Measurements from ENCODE around the gene EPG5.

Gene EPG5

GRCh38 chr18:45954070-45954934 lies 12.8 kb downstream of the EPG5 start:
- no peaks in the 10 kb centered on the region for H3K27me3 ChIP-seq (ENCODE audit: control insufficient read depth in 3 of 3, insufficient read depth in 3 of 3, low read depth in 1 of 3, low read length in 3 of 3)
- H2BK120ac ChIP-seq (ENCODE audit: low read depth, low read length) = no peak overlapping the region
- H3K9me3 ChIP-seq (replicated peaks in 1 of 2; ENCODE audit: control insufficient read depth in 2 of 2, insufficient read depth in 1 of 2, low read depth in 1 of 2, low read length in 2 of 2) = no peaks in the 10 kb centered on the region
- peaks cover 17 to 65% of the 10 kb centered on the region in 2 donors for H3K36me3 ChIP-seq (replicated peaks in 1 of 2; ENCODE audit: control insufficient read depth in 2 of 2, insufficient read depth in 2 of 2, low read length in 2 of 2)
- no CpG with 5 or more reads among the region's 7 CpGs for WGBS, 2 donors (ENCODE audit: extremely low coverage in 2 of 2, insufficient read length in 2 of 2, insufficient replicate concordance in 1 of 2)
- H3K4ac ChIP-seq (ENCODE audit: low read length) = no peak overlapping the region
- H3K9ac ChIP-seq (ENCODE audit: low read depth, low read length, poor library complexity) = no peak overlapping the region
- no peak overlapping the region for H2AFZ ChIP-seq (ENCODE audit: low read length)
- DNase-seq (ENCODE audit: low spot score) = no peak
- no peak overlapping the region for H3K23ac ChIP-seq (ENCODE audit: low read depth, low read length, poor library complexity)
- H3K4me3 ChIP-seq (ENCODE audit: low read length in 2 of 2) = no peak overlapping the region
- no peak overlapping the region for H3K4me2 ChIP-seq (ENCODE audit: insufficient read depth, low read length, poor library complexity, severe bottlenecking)
- H3K14ac ChIP-seq (ENCODE audit: low read length) = no peak overlapping the region
- H4K8ac ChIP-seq (ENCODE audit: low read depth, low read length) = no peak overlapping the region
- no peaks in the 10 kb centered on the region for H3K79me1 ChIP-seq (ENCODE audit: low read depth, low read length)
- H3K27ac ChIP-seq (replicated peaks; ENCODE audit: low read length) = no peak overlapping the region
- peaks cover 0 to 1% of the 10 kb centered on the region in 2 donors for H3K4me1 ChIP-seq (ENCODE audit: control insufficient read depth in 2 of 2, insufficient read depth in 1 of 2, low read depth in 1 of 2, low read length in 2 of 2)
- no peak overlapping the region for H2BK5ac ChIP-seq (ENCODE audit: low read length)
- no peak overlapping the region for H4K91ac ChIP-seq (ENCODE audit: low read depth, low read length, poor library complexity)
- H2BK15ac ChIP-seq (ENCODE audit: low read length) = no peak overlapping the region
- no peak overlapping the region for H2AK5ac ChIP-seq (ENCODE audit: low read depth, low read length)
- H2BK12ac ChIP-seq (ENCODE audit: low read length) = no peak overlapping the region
- H3K18ac ChIP-seq (ENCODE audit: low read length) = no peak overlapping the region

GRCh38 chr18:45951016-45951714 lies 16.0 kb downstream of the EPG5 start:
- Histone ChIP-seq H4K8ac (ENCODE audit: low read depth, low read length) (no peak overlapping the region), H3K4me3 (ENCODE audit: low read length in 2 of 2) (no peak overlapping the region), H3K9me3 (replicated peaks in 1 of 2; ENCODE audit: control insufficient read depth in 2 of 2, insufficient read depth in 1 of 2, low read depth in 1 of 2, low read length in 2 of 2) (no peaks in the 10 kb centered on the region), H3K4ac (ENCODE audit: low read length) (no peak overlapping the region), H3K18ac (ENCODE audit: low read length) (no peak overlapping the region), H3K36me3 (replicated peaks in 1 of 2; ENCODE audit: control insufficient read depth in 2 of 2, insufficient read depth in 2 of 2, low read length in 2 of 2) (peaks cover 19 to 91% of the 10 kb centered on the region in 2 donors), H3K27me3 (ENCODE audit: control insufficient read depth in 3 of 3, insufficient read depth in 3 of 3, low read depth in 1 of 3, low read length in 3 of 3) (no peaks in the 10 kb centered on the region), H2BK120ac (ENCODE audit: low read depth, low read length) (no peak overlapping the region), H2AFZ (ENCODE audit: low read length) (no peak overlapping the region), H2BK5ac (ENCODE audit: low read length) (no peak overlapping the region), H3K79me1 (ENCODE audit: low read depth, low read length) (no peaks in the 10 kb centered on the region), H3K27ac (replicated peaks; ENCODE audit: low read length) (no peak overlapping the region), H2BK15ac (ENCODE audit: low read length) (no peak overlapping the region), H3K4me1 (ENCODE audit: control insufficient read depth in 2 of 2, insufficient read depth in 1 of 2, low read depth in 1 of 2, low read length in 2 of 2) (no peaks in the 10 kb centered on the region), H3K9ac (ENCODE audit: low read depth, low read length, poor library complexity) (no peak overlapping the region), H3K14ac (ENCODE audit: low read length) (no peak overlapping the region), H3K4me2 (ENCODE audit: insufficient read depth, low read length, poor library complexity, severe bottlenecking) (no peak overlapping the region), H2AK5ac (ENCODE audit: low read depth, low read length) (no peak overlapping the region), H4K91ac (ENCODE audit: low read depth, low read length, poor library complexity) (no peak overlapping the region), H3K23ac (ENCODE audit: low read depth, low read length, poor library complexity) (no peak overlapping the region), H2BK12ac (ENCODE audit: low read length) (no peak overlapping the region)
- no CpG with 5 or more reads among the region's 4 CpGs for WGBS, 2 donors (ENCODE audit: extremely low coverage in 2 of 2, insufficient read length in 2 of 2, insufficient replicate concordance in 1 of 2)
- no peak for DNase-seq (ENCODE audit: low spot score)

- Histone ChIP-seq H3K36me3 (replicated peaks in 1 of 2; ENCODE audit: control insufficient read depth in 2 of 2, insufficient read depth in 2 of 2, low read length in 2 of 2) (peaks cover 9 to 94% of the 10 kb centered on the region in 2 donors), H3K4ac (ENCODE audit: low read length) (no peak overlapping the region), H3K4me1 (ENCODE audit: control insufficient read depth in 2 of 2, insufficient read depth in 1 of 2, low read depth in 1 of 2, low read length in 2 of 2) (no peaks in the 10 kb centered on the region), H3K9ac (ENCODE audit: low read depth, low read length, poor library complexity) (no peak overlapping the region), H2AFZ (ENCODE audit: low read length) (no peak overlapping the region), H3K9me3 (replicated peaks in 1 of 2; ENCODE audit: control insufficient read depth in 2 of 2, insufficient read depth in 1 of 2, low read depth in 1 of 2, low read length in 2 of 2) (peaks cover 0 to 1% of the 10 kb centered on the region in 2 donors), H3K23ac (ENCODE audit: low read depth, low read length, poor library complexity) (no peak overlapping the region), H2BK120ac (ENCODE audit: low read depth, low read length) (no peak overlapping the region), H3K4me3 (ENCODE audit: low read length in 2 of 2) (no peak overlapping the region), H2BK15ac (ENCODE audit: low read length) (no peak overlapping the region), H3K4me2 (ENCODE audit: insufficient read depth, low read length, poor library complexity, severe bottlenecking) (no peak overlapping the region), H3K27me3 (ENCODE audit: control insufficient read depth in 3 of 3, insufficient read depth in 3 of 3, low read depth in 1 of 3, low read length in 3 of 3) (no peaks in the 10 kb centered on the region), H3K18ac (ENCODE audit: low read length) (no peak overlapping the region), H4K91ac (ENCODE audit: low read depth, low read length, poor library complexity) (no peak overlapping the region), H3K14ac (ENCODE audit: low read length) (no peak overlapping the region), H2BK5ac (ENCODE audit: low read length) (no peak overlapping the region), H3K27ac (replicated peaks; ENCODE audit: low read length) (no peak overlapping the region), H3K79me1 (ENCODE audit: low read depth, low read length) (no peaks in the 10 kb centered on the region), H2AK5ac (ENCODE audit: low read depth, low read length) (no peak overlapping the region), H4K8ac (ENCODE audit: low read depth, low read length) (no peak overlapping the region), H2BK12ac (ENCODE audit: low read length) (no peak overlapping the region)
- no CpG with 5 or more reads among the region's 5 CpGs for WGBS, 2 donors (ENCODE audit: extremely low coverage in 2 of 2, insufficient read length in 2 of 2, insufficient replicate concordance in 1 of 2)
- no peak for DNase-seq (ENCODE audit: low spot score)
These were observed 21.5 kb downstream of the EPG5 start for GRCh38 chr18:45945669-45946068.

- H3K79me1 ChIP-seq (ENCODE audit: low read depth, low read length) = no peaks in the 10 kb centered on the region
- H2BK15ac ChIP-seq (ENCODE audit: low read length) = no peak overlapping the region
- no peak overlapping the region for H2BK12ac ChIP-seq (ENCODE audit: low read length)
- no peak overlapping the region for H3K23ac ChIP-seq (ENCODE audit: low read depth, low read length, poor library complexity)
- WGBS, 2 donors (ENCODE audit: extremely low coverage in 2 of 2, insufficient read length in 2 of 2, insufficient replicate concordance in 1 of 2) = no CpG with 5 or more reads among the region's 2 CpGs
- no peak overlapping the region for H3K14ac ChIP-seq (ENCODE audit: low read length)
- H3K27me3 ChIP-seq (ENCODE audit: control insufficient read depth in 3 of 3, insufficient read depth in 3 of 3, low read depth in 1 of 3, low read length in 3 of 3) = no peaks in the 10 kb centered on the region
- DNase-seq (ENCODE audit: low spot score) = no peak
- H2AK5ac ChIP-seq (ENCODE audit: low read depth, low read length) = no peak overlapping the region
- no peak overlapping the region for H2BK5ac ChIP-seq (ENCODE audit: low read length)
- no peak overlapping the region for H3K27ac ChIP-seq (replicated peaks; ENCODE audit: low read length)
- no peak overlapping the region for H3K4me2 ChIP-seq (ENCODE audit: insufficient read depth, low read length, poor library complexity, severe bottlenecking)
- H4K8ac ChIP-seq (ENCODE audit: low read depth, low read length) = no peak overlapping the region
- peaks cover 15 to 88% of the 10 kb centered on the region in 2 donors for H3K36me3 ChIP-seq (replicated peaks in 1 of 2; ENCODE audit: control insufficient read depth in 2 of 2, insufficient read depth in 2 of 2, low read length in 2 of 2)
- no peak overlapping the region for H2BK120ac ChIP-seq (ENCODE audit: low read depth, low read length)
- H2AFZ ChIP-seq (ENCODE audit: low read length) = no peak overlapping the region
- H3K9me3 ChIP-seq (replicated peaks in 1 of 2; ENCODE audit: control insufficient read depth in 2 of 2, insufficient read depth in 1 of 2, low read depth in 1 of 2, low read length in 2 of 2) = peaks cover 0 to 1% of the 10 kb centered on the region in 2 donors
- H3K4ac ChIP-seq (ENCODE audit: low read length) = no peak overlapping the region
- H3K4me1 ChIP-seq (ENCODE audit: control insufficient read depth in 2 of 2, insufficient read depth in 1 of 2, low read depth in 1 of 2, low read length in 2 of 2) = no peaks in the 10 kb centered on the region
- no peak overlapping the region for H3K18ac ChIP-seq (ENCODE audit: low read length)
- no peak overlapping the region for H3K9ac ChIP-seq (ENCODE audit: low read depth, low read length, poor library complexity)
- H4K91ac ChIP-seq (ENCODE audit: low read depth, low read length, poor library complexity) = no peak overlapping the region
- H3K4me3 ChIP-seq (ENCODE audit: low read length in 2 of 2) = no peak overlapping the region
These were observed 26.4 kb downstream of the EPG5 start for GRCh38 chr18:45940724-45941123.
